ENCODE data around the gene ITPR2. TPM values are rescaled to one million over a fixed set of nuclear protein-coding genes. Genes with fewer than 3 reads are reported as not detected.

ITPR2 gene
- total RNA-seq, 1 experiment from 2014 or later: 14.3 TPM

GRCh38 chr12:26402648-26403047 is 430.3 kb downstream of the ITPR2 start:
- no peak overlapping the region for H3K27ac Mint-ChIP-seq (ENCODE audit: low read depth, unreplicated experiment)
- no TSS peak for BruUV-seq (replicated peaks)
- no peaks in the 10 kb centered on the region for H3K9me3 Mint-ChIP-seq (ENCODE audit: unreplicated experiment)
- intact Hi-C loops (cut with micrococcal nuclease): loop anchor here (1.0 kb wide), 3 partner anchors 277 to 305 kb away; partner anchors contain the start of gene BHLHE41
- no peak overlapping the region for H3K4me3 Mint-ChIP-seq (ENCODE audit: unreplicated experiment)
- H3K27me3 Mint-ChIP-seq (ENCODE audit: insufficient read depth, unreplicated experiment): no peaks in the 10 kb centered on the region
- CTCF ChIA-PET: interaction anchor here (0.6 to 7.5 kb wide), 19 partner anchors 13 to 305 kb away, joined by 3 to 78 read pairs (median 4); partner anchors contain the start of gene BHLHE41
- DNase-seq (ENCODE audit: unreplicated experiment): peak; percentile 78
- H3K4me1 Mint-ChIP-seq (ENCODE audit: insufficient read depth, unreplicated experiment): no peaks in the 10 kb centered on the region
- POLR2A ChIA-PET: interaction anchor here (1.2 to 2.4 kb wide), 4 partner anchors 217 to 283 kb away, joined by 4 to 12 read pairs (median 5); partner anchors contain the start of gene BHLHE41
- TF ChIP-seq CTCF (IDR thresholded peaks at IDR 0.05; ENCODE audit: unreplicated experiment): peak; percentile 42
- H3K36me3 Mint-ChIP-seq (ENCODE audit: insufficient read depth, unreplicated experiment): no peaks in the 10 kb centered on the region

- no TSS peak for BruUV-seq (replicated peaks)
- Mint-ChIP-seq H3K27ac (ENCODE audit: low read depth, unreplicated experiment) (no peak overlapping the region), H3K9me3 (ENCODE audit: unreplicated experiment) (no peaks in the 10 kb centered on the region), H3K36me3 (ENCODE audit: insufficient read depth, unreplicated experiment) (no peaks in the 10 kb centered on the region), H3K4me1 (ENCODE audit: insufficient read depth, unreplicated experiment) (no peaks in the 10 kb centered on the region), H3K27me3 (ENCODE audit: insufficient read depth, unreplicated experiment) (no peaks in the 10 kb centered on the region), H3K4me3 (ENCODE audit: unreplicated experiment) (no peak overlapping the region)
- CTCF ChIA-PET: interaction anchor here (0.6 to 7.5 kb wide), 15 partner anchors 13 to 342 kb away, joined by 3 to 78 read pairs (median 4); partner anchors contain the start of gene BHLHE41
- no peak for DNase-seq (ENCODE audit: unreplicated experiment)
- intact Hi-C loops (cut with micrococcal nuclease): loop anchor here (1.0 kb wide), 3 partner anchors 277 to 305 kb away; partner anchors contain the start of gene BHLHE41
- TF ChIP-seq CTCF (IDR thresholded peaks at IDR 0.05; ENCODE audit: unreplicated experiment): no peak
- POLR2A ChIA-PET: interaction anchor here (0.6 to 2.4 kb wide), 4 partner anchors 216 to 386 kb away, joined by 3 to 12 read pairs (median 4); partner anchors contain the start of gene BHLHE41
Measured at GRCh38 chr12:26401874-26402273, 431.1 kb downstream of the ITPR2 start.

GRCh38 chr12:26400627-26401026 is 432.4 kb downstream of the ITPR2 start:
- POLR2A ChIA-PET: interaction anchor here (0.9 kb wide), 1 partner anchor 126 kb away, joined by 3 read pairs; no protein-coding TSS in a partner anchor
- no peaks in the 10 kb centered on the region for H3K36me3 Mint-ChIP-seq (ENCODE audit: insufficient read depth, unreplicated experiment)
- H3K9me3 Mint-ChIP-seq (ENCODE audit: unreplicated experiment): no peaks in the 10 kb centered on the region

More at GRCh38 chr12:26400627-26401026, 432.4 kb downstream of the ITPR2 start:
- no peak for TF ChIP-seq CTCF (IDR thresholded peaks at IDR 0.05; ENCODE audit: unreplicated experiment)
- Mint-ChIP-seq H3K27ac (ENCODE audit: low read depth, unreplicated experiment) (no peak overlapping the region), H3K4me3 (ENCODE audit: unreplicated experiment) (no peak overlapping the region), H3K4me1 (ENCODE audit: insufficient read depth, unreplicated experiment) (no peaks in the 10 kb centered on the region), H3K27me3 (ENCODE audit: insufficient read depth, unreplicated experiment) (no peaks in the 10 kb centered on the region)
- no peak for DNase-seq (ENCODE audit: unreplicated experiment)
- no TSS peak for BruUV-seq (replicated peaks)
- CTCF ChIA-PET: interaction anchor here (0.6 to 7.5 kb wide), 5 partner anchors 33 to 341 kb away, joined by 3 to 78 read pairs (median 3); partner anchors contain the start of gene BHLHE41
- intact Hi-C loops (cut with micrococcal nuclease): no loop called here
